GM21381 (cell line): ENCODE measurements around the gene SLIT3.
A peak's percentile ranks its signal among the peaks of the same experiment; 100 is the strongest.

ENCODE experiments used
- ATAC-seq: cut with Tn5 transposase; IDR thresholded peaks from one replicate; pipeline ENCODE4 v1.9.1; 2021; ENCODE audit warnings: mild to moderate bottlenecking, moderate library complexity; ENCODE audit not compliant: unreplicated experiment

The SLIT3 gene

GRCh38 chr5:168976311-168976970, 324.5 kb downstream of the SLIT3 start:
- ATAC-seq = no peak

DNA sequence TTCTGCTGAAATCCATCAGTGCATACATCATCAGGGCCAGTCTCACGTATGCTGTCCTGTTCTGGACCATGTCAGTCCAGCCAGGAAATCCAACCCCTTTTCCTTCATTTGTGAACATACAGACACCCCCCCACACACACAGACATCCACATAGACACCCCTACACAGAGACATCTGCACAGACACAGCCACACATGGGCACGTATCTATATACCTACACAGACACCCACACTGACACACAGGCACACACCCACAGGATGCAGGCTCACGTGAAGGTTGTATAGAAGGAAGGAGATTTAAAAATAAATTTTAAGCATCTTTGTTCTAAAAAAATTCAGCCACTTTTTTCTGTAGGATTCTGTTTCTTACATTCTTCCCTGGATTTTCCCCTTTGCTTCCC, 325.6 kb downstream of the SLIT3 start:
- no peak for ATAC-seq

DNA sequence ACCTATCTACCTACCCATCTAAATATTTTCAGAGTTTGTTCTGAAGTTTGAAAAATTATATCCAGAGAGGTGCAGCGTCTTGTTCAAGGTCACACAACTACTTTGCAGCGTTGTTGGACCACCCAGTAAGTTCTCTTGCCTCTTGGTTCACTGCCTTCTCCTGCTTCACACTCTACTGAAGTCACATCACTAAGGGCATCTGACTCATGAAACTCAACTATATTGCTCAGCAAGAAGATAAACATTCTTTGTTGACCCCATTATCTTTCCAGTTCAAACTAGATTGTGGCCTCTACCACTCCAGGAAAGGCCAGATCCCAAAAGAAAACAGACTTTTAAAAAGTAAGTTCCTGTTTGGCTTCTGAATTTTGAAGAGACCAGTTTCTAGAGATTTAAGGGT, 326.9 kb downstream of the SLIT3 start:
- no peak for ATAC-seq

DNA sequence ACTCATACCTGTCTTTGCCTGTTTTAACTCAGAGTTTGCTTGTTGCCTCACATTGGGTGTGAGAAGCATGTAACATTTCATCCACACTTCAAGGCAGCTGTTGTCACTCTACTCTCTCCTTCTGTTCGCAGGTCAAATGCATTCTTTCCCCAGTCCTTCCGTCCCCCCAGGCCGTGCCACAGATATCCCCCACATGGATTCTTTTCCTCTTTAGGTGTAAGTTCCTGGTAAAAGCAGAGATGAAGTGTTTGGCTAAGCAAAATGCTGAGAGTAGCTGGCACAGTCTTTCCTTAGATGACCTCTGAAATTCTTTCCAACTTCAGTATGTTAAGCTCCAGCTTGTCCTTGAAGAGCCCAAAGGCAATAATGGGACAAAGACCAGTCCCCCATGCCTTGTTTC, 328.2 kb downstream of the SLIT3 start:
- no peak for ATAC-seq

GRCh38 chr5:168971100-168971499, 329.8 kb downstream of the SLIT3 start:
- ATAC-seq = no peak

- no peak for ATAC-seq
Measured at GRCh38 chr5:168969326-168969886, 331.5 kb downstream of the SLIT3 start.

DNA sequence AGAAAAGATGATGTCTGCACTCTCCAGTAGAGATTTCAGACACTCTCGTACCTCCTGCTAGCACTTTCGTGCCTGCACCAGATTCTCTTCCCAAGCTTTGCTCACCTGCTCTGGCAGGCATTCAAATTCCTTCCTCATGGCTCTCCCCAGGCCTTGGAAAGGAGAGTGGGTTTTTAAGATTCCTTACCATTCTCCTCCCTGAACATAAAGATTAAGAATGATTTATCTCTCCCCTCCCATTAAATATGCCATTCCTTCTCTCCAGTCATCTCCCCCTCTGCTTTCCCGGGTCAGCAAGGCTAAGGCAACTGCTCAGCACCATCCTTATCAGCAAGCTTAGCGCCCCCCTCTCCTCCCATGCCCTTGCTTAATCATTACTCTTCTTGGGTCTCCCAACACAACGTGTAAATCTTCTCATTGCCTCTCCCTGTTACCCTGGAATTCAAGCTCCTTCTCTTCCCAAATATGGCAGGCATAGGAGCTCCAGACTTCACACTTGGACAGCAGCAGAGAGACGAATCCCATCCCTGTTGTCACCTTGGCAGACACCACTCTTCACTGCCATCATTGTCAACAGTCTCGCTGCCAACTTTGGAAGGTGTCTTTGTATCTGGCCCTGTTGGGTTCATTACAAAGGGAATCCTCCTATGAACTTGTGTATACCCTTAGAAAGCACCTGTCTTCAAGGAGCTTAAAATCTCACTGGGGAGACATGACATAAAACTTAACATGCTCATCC, 332.9 kb downstream of the SLIT3 start:
- no peak for ATAC-seq

DNA sequence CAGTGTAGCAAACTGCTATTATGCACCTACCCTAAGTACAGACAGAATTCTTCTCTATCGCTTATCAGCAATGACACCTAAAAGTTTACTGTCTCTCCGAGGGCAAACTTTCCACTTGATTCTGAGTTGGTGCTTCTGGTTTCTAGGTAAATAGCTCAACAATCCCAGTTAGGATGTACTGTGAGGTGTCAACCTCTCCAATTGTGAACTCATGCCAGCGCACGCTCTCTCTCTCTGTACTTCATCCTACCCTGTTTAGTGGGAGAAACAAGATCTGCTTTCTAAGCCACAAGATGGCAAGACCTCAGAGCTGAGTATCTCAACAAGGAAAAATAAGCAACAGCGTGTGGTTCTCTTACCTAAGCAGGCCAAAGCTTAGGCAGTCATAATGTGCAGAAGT, 335.3 kb downstream of the SLIT3 start:
- no peak for ATAC-seq

DNA sequence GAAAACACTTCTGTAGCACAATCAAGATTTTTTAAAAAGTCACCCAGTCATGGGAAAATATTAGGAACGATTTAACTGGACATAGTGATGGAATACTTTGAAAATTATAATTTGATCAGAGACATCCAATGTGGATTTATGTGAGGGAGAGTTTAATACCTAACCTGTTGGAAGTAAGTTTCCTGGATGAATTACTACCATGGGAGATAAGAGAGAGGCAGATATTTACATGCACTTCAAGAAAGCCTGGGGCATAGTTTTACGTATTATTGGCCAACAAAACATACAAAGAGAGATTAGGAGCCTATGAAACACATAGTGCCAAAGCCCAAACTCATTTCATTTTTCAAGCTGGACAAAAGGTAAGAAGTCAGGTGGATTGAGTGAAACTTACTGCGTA, 336.8 kb downstream of the SLIT3 start:
- ATAC-seq = no peak

DNA sequence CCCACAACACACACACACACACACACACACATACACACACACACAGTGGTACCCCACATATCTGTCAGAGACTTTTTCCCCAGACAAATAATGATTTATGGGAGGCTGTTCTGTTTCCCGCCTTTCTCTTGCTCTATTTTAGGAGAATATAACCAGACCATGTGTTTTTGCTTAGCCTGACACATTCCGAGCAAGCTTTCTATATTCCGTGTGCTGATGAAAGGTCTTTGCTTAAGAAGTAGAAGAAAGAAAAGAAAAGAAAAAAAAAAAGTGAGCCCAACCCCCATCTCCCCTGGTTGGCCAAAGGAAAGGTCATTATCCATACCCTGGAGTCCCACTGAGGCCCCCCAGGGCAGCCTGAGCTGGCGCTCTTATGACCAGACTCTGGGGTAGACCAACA, 338.6 kb downstream of the SLIT3 start:
- no peak for ATAC-seq

DNA sequence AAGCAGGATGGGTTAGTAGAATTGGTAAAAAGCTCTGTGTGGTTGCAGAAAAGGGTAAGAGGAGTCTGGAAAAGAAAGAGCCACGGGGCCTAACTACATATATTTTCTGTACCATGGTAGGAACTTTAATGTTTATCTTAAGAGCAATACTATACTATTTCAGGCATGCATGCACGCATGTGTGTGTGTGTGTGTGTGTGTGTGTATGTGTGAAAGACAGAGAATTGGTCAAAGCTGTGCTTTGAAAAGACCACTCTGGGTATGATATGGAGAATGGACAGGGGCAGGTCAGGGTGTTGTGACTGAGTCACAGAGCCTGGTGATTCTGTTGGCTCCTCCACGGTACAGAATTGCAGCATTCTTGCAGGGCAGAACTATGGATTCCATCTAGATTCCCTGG, 339.3 kb downstream of the SLIT3 start:
- no peak for ATAC-seq

- no peak for ATAC-seq
Measured at GRCh38 chr5:168960497-168960896, 340.4 kb downstream of the SLIT3 start.

DNA sequence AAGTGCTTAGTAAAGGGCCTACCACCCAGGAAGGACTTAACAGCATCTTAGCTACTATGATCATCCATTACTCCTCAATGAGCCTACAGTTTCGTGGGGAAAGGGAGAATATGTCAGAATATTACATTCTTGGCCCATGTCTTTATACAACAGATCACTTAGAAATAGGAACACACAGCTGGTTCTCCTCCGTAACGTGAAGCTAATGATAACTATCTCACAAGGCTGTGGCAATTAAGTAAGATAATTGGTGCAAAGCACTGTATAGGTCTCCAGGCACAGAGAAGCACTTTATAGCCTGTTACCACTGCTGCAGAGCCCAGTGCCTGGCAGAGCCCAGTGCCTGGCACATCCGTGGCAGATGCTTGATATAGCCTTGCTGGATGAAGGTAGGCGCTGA, 347.6 kb downstream of the SLIT3 start:
- ATAC-seq = no peak

DNA sequence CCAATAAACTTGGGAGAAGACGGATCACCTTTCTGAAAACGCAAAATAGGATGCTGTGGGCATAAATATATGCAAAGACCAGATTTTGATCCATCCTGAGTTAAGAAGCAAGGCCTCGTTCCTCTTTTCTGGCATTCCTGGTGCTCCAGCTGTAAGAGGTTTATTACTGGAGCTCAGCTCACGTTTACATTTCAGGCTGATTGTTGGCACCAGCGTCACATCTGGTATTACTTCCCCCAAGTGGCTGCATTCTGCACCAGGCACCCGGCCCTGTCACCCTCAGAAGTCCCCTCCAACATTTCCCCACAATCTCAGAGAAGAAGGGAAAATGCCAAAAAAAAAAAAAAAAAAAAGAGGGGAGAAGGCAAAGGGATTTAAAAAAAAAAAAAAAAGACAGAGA, 348.7 kb downstream of the SLIT3 start:
- no peak for ATAC-seq

- ATAC-seq = no peak
Measured at GRCh38 chr5:168951769-168952168, 349.2 kb downstream of the SLIT3 start.

GRCh38 chr5:168951356-168951755, 349.6 kb downstream of the SLIT3 start:
- ATAC-seq = no peak

DNA sequence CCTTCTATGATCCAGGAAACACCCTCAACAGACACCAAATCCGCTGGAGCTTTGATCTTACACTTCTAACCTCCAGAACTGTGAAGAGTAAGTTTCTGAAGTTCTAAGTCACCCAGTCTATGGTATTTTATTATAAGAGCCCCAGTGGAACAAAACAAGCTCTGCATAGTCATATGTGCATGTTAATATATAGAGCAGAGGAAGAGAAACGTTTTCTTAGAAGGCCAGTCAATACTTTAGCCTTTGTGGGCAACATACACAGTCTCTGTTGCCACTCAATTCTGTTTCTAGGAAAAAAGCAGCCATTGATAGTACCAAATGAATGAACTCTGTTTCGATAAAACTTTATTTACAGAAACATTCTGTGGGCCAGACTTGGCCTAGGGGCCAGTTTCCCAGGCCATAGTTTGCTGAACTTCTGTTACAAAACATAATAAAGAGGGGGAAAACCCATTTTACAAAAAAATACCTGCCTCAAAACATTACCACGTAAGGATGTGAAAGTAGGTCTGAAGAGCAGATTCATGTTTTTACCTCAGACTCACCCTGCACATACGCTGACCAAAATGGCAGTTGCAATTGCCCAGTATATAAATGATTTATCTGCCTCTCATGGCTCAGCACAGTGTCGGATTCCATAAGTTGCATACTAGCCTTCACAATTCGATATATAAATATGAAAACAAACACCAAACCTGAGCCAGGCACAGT, 350.5 kb downstream of the SLIT3 start:
- no peak for ATAC-seq

DNA sequence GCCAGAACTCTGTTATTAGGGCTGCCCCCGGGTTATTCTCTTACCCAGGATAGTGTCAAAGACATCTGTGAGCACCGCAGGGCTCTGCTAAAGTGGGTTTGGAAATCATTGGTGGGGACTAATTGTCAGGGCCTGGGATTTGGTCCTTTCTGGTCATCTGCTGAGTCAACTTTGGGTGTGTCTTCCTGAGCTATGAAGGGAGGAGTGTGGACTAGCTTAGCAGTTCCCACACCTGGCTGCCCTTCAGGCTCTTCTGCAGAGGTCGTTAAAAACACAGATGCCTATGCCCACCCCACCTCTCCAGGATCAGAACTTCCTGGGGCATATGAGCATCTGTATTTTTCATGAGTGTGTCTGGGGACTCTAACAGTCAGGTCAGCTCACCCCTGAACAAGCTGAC, 352.2 kb downstream of the SLIT3 start:
- no peak for ATAC-seq

DNA sequence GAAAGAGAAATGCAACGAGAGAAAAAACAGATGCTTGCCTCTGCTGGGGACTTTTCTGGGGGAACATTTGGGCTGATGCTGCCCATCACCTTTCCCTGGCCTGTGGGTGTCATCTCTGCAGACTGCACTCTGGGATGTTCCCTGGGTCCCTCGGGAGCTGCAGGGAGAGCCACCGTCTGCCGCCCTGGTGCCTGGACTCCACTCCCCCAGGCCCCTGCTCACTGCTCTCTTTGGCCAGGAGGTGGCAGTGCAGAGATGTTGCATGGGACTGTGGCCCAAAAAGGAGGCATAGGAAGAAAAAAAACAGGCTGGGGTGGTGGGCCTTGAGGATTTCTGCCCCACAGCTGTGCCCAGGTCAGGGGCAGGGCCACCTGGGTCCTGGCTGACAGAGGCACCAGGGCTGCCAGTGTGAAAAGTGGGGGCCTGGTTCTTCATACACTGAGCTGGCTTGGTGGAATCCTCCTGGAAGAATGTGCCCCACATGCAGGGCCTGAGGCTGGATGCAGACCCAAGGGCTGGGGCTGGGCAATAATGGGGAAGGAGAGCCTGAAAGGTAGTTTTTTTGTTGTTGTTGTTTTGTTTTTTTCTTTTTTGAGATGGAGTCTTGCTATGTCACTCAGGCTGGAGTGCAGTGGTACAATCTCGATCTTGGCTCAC, 353.6 kb downstream of the SLIT3 start:
- ATAC-seq = peak; percentile 71

DNA sequence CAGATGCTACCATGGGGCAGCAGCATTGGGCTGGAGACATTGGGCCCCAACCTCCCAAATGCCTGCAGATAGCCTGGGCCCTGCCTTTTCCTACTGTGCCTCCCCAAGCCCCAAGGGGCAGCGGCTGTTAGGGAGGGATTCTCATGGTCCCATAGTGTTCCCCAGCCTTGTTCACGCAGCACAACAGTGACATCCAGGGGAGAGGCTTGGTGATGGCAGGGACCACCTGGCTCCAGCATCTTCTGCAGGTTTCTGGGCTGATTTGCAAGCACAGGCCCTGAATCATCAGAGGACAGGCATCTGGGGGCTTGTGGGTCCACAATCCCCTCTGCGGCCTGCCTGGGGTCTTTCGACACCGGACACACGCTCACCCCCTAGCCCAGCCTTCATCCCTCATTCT, 354.6 kb downstream of the SLIT3 start:
- no peak for ATAC-seq

DNA sequence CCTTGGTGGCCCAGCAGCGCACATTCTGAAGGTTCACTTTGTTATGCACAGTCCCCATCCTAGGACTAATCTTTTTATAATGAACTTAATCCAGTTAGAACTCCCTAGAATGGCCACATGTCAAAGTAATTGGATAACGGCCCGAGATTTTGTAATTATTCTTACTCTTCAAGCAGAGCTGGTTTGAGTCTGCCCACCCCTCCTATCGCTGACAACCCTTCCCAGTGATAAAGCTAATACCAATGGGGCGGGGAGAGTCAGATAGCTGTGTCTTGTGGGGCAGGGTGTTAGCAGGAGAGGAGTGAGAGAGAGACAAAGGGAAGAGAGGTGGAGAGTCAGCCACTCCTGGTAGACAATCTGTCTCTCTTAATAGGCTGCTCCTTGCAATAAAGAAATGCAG, 356.9 kb downstream of the SLIT3 start:
- no peak for ATAC-seq
